Muscle of arm (tissue), 14 donors: ENCODE measurements around the gene OSGIN1. TPM values are rescaled to one million over a fixed set of nuclear protein-coding genes. Genes with fewer than 3 reads are reported as not detected.
A peak's percentile ranks its signal among the peaks of the same experiment; 100 is the strongest.

Experiments used
- DNase-seq: peaks from one replicate; pipeline ENCODE4 v3.0.0-alpha.2; 2013
- long read RNA-seq, 11 donors: transcript quantifications; one replicate each; lab custom pipeline, GENCODE V29; 2026
- polyA plus RNA-seq, 12 donors: library from polyadenylated mRNA; unstranded; fragments of 120-200 nt; gene quantifications; one replicate each; pipeline ENCODE4 v1.2.1, GENCODE V29; 2013; ENCODE audit not compliant: insufficient read length in 12 of 12

The OSGIN1 gene, protein sequence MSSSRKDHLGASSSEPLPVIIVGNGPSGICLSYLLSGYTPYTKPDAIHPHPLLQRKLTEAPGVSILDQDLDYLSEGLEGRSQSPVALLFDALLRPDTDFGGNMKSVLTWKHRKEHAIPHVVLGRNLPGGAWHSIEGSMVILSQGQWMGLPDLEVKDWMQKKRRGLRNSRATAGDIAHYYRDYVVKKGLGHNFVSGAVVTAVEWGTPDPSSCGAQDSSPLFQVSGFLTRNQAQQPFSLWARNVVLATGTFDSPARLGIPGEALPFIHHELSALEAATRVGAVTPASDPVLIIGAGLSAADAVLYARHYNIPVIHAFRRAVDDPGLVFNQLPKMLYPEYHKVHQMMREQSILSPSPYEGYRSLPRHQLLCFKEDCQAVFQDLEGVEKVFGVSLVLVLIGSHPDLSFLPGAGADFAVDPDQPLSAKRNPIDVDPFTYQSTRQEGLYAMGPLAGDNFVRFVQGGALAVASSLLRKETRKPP
- polyA plus RNA-seq: 1 to 10 TPM in 1 of 12 donors, under 1 TPM in 9, not detected in 2; 0.12 to 1.1 (median 0.38) TPM
- long read RNA-seq, donor 1, partial matches to known transcripts: 0 of 1 reads
- long read RNA-seq, donor 1, other reads (novel, unspliced or antisense): 0 of 1 reads
- long read RNA-seq, donor 2: 0 reads
- long read RNA-seq, donor 3: 0 reads
- long read RNA-seq, donor 4: 0 reads
- long read RNA-seq, donor 5: 0 reads
- long read RNA-seq, donor 6: 0 reads
- long read RNA-seq, donor 7: 0 reads
- long read RNA-seq, donor 8: 0 reads
- long read RNA-seq, donor 9: 0 reads
- long read RNA-seq, donor 10: 0 reads
- long read RNA-seq, donor 11: 0 reads

DNA sequence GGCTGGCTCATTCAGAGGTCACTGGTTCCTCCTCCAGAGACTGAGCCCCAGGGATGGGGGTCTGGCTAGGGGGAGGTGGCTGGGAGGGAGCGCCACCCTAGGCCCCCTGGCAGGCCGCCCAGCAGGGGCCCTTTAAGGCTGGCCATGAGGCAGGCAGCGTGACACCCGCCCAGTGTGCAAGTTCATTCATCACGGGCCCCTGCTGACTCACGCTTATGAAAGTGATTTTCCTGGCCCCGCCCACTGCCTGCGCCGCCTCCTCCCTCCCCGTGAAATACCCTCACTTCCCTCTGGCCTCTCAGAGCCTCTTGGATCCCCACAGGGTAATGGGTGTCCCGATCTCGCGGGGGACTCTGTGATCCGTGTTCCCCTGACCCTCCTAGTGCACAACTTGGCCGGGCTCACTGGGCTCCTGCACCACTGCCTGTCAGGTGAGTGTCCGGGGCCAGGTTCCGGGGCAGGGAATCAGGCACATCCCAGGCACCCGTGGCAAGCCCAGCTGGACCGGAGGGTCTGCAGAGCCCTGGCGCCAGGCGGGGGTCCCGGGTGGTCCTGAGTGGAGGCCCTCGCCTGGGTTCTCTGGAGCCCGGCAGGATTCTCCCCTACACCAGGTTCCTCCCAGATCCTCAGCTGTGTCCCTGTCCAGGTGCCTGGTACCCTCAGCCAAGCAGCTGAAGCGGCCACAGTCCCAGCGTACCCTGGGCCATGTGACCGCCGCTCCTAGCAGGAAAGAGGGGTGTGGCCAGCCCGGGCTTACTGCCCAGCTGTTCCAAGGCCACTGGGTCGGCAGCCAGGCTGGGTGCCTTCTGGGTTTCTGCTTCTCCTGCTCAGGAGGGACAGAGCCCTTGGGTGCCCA, at the start of gene OSGIN1:
OSGIN1 (plus strand) TSS at position 301 of the 856 bp plus-strand sequence. CDS start 4,432 bp downstream, outside the sequence.
- DNase-seq: peak; percentile 78

DNA sequence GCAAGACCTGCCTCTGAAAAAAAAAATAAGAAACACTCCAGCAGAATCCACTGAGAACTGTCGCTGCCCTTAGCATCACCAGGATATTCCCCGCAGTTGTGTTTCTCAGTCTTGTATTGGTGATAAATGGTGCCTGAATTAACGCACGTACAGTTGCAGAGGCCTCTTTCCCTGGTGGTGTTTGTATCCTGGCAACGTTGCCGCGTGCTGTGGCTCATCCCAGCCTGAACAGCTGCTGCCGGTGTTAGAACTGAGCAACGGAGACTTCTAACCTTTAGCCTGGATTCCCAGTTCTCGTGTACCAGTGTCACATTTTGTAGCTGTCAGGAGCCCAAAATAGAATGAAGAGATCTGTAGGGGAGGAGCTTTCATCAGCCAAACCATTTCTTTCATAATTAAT, 49.3 kb upstream of the OSGIN1 start:
- DNase-seq: peak; percentile 61

DNA sequence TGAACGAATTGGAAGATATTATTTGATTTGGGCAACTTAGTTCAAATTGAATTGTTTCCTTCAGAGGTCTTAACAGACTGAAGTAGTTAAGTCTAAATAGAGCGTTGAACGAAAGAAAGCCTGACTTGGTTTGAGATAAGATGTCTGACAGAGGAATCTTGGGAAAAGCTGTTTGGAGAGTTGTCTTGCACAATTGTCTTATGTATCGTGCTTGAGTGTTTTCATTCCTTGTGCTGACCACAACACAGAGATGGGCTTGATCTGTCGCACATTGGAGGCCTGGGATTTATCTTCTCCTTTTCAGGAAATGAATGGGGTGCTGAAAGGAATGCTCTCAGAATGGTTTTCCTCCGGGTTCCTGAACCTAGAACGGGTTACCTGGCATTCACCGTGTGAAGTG, 46.4 kb upstream of the OSGIN1 start:
- DNase-seq: no peak

DNA sequence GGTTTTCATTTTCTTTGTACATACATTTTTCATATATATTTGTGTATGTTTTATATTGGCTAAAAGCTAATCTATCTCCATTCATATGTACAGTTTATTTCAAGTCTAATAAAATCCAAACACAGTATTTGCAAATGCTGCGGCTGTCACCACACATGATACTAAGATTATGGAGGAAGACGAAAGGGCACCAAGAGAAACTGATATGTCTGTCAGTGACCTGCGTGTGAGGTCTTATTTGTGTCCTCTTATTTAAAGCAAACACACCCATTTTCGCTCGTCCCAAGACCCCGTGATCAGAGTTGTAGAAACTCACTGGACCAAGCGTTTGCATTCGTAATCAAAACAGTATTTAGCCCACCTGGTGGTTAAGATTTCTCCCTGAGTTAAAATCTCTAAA, 45.9 kb upstream of the OSGIN1 start:
- no peak for DNase-seq

DNA sequence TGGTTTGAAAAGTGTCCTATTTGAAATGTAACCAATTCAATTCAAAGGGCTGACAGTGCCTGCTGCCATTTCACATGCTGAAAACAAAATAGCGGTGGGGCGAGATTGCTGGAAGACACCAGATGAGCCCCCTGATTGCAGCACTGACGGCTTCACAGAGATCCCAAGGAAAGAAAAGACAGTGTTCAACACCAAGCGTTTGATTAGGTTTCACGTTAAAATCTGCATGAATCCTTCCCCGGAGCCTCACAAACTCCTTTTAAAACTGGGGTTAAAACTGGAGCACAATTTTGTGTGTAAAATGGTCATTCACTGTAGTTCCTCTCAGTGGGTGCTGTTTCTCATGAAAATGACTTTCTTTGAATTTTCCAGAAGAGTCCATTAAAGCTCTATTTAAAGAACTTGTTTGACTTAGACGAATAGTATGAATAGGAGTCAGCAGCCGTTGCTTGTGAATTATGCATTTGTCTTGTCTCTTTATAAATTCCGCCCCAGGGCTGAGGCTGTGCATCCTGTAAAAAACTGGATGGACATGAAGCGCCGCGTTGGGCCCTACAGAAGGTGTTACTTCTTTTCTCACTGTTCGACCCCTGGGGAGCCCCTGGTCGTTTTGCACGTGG, 45.3 kb upstream of the OSGIN1 start:
- no peak for DNase-seq

DNA sequence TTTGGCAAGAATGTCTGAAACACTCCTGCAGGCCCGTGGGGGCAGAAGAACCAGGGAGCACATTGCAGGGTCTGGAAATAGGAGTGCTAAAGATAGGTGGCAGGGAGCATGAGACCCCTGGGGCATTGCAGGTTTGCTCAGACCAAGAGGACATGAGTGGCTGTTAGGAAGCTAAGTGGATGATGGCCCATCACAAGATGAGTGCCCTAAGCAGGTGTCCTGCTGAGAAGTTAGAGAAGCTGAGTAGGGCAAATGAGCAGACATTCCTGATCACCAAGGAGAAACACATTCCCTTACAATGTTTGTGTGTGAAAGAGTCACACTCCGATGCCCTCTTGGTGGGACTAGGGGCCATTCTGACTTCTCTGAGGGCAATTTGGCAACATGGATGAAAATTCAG, 44.2 kb upstream of the OSGIN1 start:
- DNase-seq: no peak

DNA sequence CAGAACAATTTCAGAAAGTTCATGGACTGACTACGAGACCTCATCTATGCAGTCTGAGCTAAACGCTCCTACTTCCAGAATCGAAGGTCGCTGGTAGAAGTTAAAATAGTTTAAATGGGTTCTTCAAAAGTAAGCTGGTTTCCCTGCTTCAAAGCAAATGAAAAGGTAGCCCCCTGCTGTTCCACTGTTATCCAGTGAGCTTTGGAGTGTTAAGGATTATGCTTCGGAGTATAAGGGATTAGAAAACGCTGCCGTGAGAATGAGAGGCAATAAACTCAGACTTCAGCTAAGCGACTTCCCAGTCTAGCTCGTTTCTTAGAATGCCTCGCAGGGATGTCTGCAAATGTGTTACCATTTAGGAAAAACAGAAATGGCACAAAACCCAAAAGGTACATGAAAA, 41.8 kb upstream of the OSGIN1 start:
- no peak for DNase-seq

DNA sequence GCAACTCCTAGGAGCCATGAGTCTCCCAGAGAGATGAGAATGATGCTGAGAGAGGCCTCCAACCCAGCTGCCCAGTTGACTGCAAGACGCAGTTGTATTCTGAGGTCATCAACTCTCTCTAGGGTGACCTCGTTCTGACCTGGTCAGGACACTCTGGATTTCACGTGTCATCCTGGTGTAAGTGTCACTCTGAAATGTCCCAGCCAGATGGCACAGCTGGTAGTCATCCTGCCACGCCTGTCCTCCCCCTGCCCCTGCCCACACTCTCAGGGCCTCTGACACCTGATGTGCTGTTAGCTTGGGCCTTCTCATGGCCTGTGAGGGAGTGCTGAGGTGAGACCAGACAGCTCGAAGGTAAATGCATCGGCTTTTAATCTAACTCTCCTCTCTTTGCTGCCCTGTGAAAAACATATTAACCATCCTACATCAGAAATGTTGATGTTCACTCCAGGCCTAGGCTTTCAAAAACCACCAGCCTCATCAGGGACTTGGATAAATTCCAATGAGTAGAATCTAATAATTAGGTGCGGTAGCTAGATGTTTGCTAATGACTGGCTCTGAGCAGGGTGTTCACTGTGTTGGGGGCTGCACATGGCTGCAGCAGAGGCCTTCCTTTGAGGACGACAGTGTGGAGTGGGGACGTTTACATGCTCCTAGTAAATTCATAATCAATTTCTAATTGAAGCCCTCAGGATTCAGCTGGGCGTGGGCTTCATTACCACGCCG, 40.4 kb upstream of the OSGIN1 start:
- no peak for DNase-seq

DNA sequence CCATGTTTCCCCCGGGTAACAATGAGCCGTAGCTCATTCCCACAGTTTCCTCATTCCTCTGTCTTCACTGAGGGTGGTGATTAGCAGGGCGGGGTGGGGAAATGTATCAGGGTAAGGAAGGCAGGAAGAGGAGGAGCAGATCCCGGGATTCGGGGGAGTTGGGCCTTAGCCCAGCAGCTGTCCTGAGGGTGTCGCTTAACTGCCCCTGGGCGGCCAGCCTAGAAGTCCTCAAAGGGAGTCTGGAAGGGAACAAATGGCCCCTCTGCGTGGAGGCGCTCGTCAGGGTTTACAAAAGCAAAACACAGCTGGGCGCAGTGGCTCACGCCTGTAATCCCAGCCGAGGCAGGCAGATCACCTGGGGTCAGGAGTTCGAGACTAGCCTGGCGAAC, 39.8 kb upstream of the OSGIN1 start:
- DNase-seq: no peak

DNA sequence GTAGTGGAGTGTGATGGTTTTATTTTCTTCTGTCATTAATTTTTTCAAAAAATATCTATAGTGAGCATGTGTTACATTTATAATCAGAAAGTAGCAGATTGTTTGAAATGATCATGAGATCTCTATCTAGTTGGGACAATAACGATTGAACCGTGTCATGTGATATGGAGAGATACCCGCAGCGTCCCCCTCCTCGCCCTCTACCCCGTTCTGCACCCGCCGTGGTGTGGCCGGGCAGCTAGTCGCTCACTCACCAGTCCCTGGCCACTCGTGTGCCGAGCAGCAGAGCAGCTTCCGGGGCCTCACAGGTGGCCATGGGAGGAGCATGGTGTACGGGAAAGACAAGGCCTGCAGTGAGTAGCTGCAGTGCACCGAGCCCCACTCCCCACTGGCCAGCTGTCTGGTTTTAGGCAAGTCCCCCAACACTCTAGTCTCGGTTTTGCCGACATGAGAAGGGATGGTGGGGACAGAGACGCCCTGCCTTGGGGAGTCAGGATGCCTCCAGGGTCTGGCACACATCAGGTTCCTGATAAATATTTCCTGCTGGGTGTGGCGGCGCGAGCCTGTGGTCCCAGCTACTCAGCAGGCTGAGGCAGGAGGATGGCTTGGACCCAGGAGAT, 38.8 kb upstream of the OSGIN1 start:
- DNase-seq: no peak

DNA sequence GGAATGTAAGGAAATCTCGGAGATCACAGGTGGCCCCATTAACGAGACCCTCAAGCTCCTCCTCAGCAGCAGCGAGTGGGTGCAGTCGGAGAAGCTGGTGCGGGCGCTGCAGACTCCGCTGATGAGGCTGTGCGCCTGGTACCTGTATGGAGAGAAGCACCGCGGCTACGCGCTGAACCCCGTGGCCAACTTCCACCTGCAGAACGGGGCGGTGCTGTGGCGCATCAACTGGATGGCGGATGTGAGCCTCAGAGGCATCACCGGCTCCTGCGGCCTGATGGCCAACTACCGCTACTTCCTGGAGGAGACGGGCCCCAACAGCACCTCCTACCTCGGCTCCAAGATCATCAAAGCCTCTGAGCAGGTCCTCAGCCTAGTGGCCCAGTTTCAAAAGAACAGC, 38.0 kb upstream of the OSGIN1 start:
- no peak for DNase-seq

DNA sequence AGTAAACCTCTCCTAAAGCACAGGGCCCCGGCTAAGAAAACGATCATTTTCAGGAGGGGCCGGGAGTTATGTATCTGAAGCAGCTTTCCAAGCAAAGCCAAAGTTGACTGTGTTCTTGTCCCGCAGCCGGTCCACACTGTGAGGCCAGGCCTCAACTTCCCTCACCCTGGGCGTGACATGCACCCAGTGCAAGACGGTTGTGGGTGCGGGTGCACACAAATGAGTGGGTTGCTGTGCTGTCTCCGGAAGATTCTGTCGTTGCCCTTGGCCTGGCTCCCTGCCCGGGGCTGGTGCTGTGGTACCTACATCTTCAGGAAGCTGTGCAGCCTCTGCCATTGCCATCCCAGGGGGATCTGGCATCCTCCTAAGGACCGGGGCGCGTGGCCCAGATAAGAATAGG, 37.5 kb upstream of the OSGIN1 start:
- DNase-seq: no peak

DNA sequence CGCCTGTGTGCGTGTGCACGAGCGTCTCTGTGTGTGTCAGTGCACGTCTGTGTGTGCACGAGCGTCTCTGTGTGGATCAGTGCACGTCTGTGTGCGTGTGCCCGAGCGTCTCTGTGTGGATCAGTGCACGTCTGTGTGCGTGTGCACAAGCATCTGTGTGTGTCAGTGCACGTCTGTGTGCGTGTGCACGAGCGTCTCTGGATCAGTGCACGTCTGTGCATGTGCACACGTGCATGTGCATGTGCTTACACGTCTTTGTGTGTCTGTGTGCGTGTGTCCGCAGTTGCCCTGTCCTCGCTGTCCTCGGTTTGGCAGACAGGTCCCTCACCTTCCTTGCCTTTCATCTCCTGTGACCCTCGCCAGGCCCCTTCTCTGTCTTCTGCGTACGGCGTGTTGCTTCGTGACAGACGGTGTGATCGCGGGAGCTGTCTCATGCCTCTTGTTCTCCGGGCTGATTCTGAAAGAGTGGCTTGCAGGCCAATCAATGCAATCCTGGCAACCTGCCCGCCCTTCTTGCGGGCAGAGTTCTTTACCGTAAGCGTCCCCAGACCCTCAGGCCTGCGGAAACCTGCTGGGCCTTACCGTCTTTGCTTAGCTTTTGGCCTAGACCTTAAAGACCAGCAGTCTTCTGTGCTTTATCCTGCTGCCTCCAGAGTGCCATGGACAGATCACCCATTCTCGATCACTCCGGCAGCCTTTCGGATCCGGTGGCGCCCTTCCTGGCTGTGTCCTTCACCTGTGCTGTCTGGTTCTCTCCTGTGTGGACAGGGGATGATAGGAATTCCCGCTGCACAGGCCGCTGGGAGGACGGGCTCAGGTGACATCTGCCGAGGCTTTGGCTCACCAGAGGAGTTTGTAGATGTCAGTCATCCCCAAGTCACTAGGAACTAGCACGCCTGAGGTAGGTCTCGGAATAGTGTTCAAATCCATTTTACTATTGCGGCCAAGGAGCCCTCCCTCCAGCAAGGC, 35.6 kb upstream of the OSGIN1 start:
- DNase-seq: no peak

DNA sequence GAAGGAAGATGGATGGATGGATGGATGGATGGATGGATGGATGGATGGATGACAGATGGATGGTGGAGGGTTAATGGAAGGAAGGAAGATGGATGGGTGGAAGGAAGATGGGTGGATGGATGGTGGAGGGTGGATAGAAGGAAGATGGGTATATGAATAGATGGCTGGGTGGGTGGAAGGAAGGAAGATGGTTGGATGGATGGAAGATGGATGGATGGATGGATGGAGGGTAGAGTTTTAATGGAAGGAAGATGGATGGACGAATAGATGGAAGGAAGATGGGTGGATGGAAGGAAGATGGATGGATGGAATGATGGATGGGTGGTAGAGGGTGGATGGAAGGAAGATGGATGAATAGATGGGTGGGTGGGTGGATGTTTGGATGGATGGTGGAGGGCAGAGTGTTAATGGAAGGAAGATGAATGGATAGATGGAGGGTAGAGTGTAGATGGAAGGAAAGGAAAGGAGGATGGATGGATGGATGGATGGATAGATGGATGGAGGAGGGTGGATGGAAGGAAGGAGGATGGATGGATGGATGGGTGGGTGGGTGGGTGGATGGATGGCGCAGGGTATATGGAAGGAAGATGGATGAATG, 32.0 kb upstream of the OSGIN1 start:
- DNase-seq: no peak

DNA sequence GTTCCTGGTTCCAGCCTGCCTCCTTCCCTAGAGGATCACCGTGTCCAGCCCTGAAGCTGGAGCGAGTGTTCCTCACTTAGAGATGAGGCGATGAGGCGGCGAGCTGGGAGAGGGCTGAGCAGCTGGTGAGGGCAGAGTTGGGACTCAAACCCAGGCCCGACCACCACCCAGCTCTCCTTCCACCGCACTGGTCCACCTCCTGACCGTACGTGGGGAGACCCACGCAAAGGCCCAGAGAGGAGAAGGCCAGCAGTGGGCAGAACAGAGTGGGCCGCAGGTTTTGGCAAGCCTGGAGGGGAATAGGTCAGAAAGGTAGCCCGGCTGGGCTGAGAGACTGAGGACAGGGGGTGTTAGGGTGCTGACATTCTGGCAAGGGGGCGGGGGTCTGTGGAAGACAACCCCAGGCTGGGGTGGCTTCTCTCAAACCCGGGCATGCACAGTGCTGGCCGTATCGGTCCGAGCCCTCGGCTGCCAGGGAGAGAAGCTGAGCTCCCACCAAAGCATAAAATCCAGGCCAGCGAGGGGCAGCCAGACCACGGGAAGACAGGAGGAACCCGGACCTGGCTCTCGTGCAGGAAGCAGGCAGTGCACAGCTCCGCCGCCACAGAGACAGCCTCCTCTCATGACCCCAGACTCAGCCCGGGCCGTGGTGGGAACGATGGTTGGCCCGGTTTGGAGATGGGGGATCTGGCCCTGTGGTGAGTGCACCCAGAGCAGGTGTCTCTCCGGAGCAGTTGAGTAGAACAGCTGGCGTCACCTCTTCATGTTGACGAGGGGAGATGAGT, 29.3 kb upstream of the OSGIN1 start:
- no peak for DNase-seq

DNA sequence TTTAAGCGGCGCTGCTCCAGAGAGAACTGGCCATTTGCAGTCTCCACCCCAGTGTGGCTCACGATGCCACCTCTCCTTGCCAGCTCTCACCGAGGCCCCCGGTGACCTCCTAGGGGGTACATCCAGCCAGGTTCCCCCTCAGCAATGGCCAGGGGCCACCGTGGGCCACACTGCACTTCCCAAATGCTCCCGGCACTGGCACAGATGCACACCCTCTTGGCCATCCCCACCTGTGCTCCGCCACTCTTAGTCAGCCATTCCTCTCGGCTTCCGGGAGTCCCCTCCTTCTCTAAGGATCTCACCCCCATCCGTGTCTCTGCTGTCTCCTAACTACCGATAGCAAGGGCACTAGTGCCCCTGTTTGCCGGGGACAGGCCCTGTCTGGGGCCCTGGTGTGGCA, 28.4 kb upstream of the OSGIN1 start:
- DNase-seq: no peak

DNA sequence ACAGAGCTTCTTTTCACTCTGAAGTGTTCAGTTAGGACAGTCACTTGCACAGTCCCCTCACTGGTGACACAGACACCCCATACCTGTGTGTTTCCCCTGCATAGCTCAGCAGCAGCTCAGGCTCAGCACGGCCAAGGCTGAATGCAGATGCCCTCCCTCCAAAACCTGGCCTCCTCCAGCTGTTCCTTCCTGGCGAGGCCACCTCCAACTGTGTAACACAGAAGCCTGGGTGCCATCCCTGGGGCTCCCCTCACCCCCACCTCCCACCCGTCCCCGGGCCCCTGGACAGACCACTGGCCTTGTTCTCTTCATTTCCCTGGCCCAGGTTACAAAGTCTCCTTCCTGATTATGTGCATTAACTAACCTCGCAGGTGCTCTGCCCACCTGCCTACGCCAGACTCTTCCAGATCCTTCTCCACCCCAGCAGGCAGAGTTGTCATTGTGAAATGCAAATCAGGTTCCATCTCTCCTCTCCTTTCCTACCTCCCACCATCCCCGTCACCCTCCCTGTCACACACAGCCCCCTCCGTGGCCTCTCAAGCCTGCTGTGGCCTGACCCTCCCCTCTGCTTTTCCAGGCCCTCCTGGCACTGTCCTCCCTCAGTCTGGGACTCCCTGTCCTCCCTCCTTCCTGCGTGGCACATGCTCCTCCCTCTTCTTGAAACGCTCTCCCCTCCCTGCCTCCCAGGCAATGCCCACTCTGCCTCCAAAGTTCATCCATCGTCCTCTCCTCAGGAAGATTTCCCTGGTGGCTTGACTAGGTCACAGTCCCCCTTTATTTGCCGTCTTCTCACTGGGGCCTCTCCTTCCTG, 27.7 kb upstream of the OSGIN1 start:
- DNase-seq: no peak
